ENCODE measurements around the gene RHBDD3. TPM values are rescaled to one million over a fixed set of nuclear protein-coding genes. Genes with fewer than 3 reads are reported as not detected.

The RHBDD3 gene
- total and polyA plus RNA-seq, 2 of the 8 experiments (the other 6 are each of a cell fraction or from before 2014, with no cell fraction given) = 72.1 to 117 TPM

DNA sequence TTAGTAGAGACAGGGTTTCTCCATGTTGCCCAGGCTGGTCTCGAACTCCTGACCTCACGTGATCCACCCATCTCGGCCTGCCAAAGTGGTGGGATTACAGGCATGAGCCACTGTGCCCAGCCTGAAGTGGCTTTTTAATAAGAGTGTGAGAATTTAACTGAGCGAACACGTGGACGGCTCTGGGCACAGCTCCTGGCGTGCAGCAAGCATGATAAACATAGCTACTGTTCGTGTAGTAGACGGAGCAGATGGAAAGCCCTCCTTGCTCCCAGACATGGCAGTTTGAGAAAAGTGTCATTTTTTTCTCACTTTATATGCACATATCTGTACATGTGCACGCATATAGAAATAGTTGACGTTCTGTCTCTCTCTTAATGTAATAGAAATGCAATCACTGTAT is 55.0 kb downstream of the RHBDD3 start (continued):
- no peak for TF ChIP-seq CHD1 (IDR thresholded peaks at IDR 0.05; ENCODE audit: low read depth, low read length)
- TF ChIP-seq POLR2AphosphoS5 (IDR thresholded peaks at IDR 0.05; ENCODE audit: low read depth, low read length) = no peak
- TF ChIP-seq SRF (IDR thresholded peaks at IDR 0.05; ENCODE audit: low read depth, low read length) = no peak
- no peak for TF ChIP-seq EGR1 (IDR thresholded peaks at IDR 0.05; ENCODE audit: borderline replicate concordance, low read depth, low read length)
- no peak for TF ChIP-seq FOSL1 (IDR thresholded peaks at IDR 0.05; ENCODE audit: insufficient read depth, low read depth, low read length)
- TF ChIP-seq USF2 (IDR thresholded peaks at IDR 0.05; ENCODE audit: low read length) = no peak
